Panc1 (cell line): ENCODE results near the gene HCST.

ENCODE experiments used
- POLR2AphosphoS5 ChIP-seq: IDR thresholded peaks from 2 replicates; pipeline ENCODE4 v1.6.1; 2012; ENCODE audit warnings: mild to moderate bottlenecking, low read depth, low read length, moderate library complexity
- REST ChIP-seq, 2 experiments: IDR thresholded peaks; 2 replicates each; pipeline ENCODE4 v1.6.1; 2011 to 2012; ENCODE audit warnings: low read depth in 2 of 2, control low read depth in 1 of 2, low read length in 1 of 2, mild to moderate bottlenecking in 1 of 2, moderate library complexity in 1 of 2; ENCODE audit not compliant: insufficient read depth in 1 of 2
- SIN3A ChIP-seq: IDR thresholded peaks from 2 replicates; pipeline ENCODE4 v1.6.1; 2012; ENCODE audit warnings: low read depth, mild to moderate bottlenecking, low read length, moderate library complexity, borderline replicate concordance; ENCODE audit not compliant: insufficient read depth
- TCF7L2 ChIP-seq: IDR thresholded peaks from 2 replicates; pipeline ENCODE4 v1.6.1; 2011; ENCODE audit warnings: mild to moderate bottlenecking, low read depth, low read length, inconsistent platforms
- TF ChIP-seq, protein P1 (sequence below): fragments of 450-650 bp; IDR thresholded peaks from 2 replicates; pipeline ENCODE4 v1.5.1; 2017; ENCODE audit warnings: mild to moderate bottlenecking

- TF ChIP-seq, protein P1, sequence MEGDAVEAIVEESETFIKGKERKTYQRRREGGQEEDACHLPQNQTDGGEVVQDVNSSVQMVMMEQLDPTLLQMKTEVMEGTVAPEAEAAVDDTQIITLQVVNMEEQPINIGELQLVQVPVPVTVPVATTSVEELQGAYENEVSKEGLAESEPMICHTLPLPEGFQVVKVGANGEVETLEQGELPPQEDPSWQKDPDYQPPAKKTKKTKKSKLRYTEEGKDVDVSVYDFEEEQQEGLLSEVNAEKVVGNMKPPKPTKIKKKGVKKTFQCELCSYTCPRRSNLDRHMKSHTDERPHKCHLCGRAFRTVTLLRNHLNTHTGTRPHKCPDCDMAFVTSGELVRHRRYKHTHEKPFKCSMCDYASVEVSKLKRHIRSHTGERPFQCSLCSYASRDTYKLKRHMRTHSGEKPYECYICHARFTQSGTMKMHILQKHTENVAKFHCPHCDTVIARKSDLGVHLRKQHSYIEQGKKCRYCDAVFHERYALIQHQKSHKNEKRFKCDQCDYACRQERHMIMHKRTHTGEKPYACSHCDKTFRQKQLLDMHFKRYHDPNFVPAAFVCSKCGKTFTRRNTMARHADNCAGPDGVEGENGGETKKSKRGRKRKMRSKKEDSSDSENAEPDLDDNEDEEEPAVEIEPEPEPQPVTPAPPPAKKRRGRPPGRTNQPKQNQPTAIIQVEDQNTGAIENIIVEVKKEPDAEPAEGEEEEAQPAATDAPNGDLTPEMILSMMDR, result no peak
- no peak for TF ChIP-seq POLR2AphosphoS5
- TF ChIP-seq REST (IDR thresholded peaks at IDR 0.05; ENCODE audit: insufficient read depth in 1 of 2, low read depth in 2 of 2, low read length in 1 of 2), result no peak
- TF ChIP-seq SIN3A, result no peak
- no peak for TF ChIP-seq TCF7L2
Measured at GRCh38 chr19:35904311-35905068, 2.2 kb downstream of the HCST start.
